GM19438 (cell line): ENCODE data around the gene DBNDD1.

Source experiments
- ATAC-seq: cut with Tn5 transposase; IDR thresholded peaks from one replicate; pipeline ENCODE4 v1.9.1; 2021; ENCODE audit warnings: low read depth; ENCODE audit not compliant: unreplicated experiment

DBNDD1 gene

GRCh38 chr16:89965447-89966225, 53.6 kb downstream of the DBNDD1 start:
- no peak for ATAC-seq

GRCh38 chr16:89964201-89964600, 55.1 kb downstream of the DBNDD1 start:
- ATAC-seq = no peak

- ATAC-seq = no peak
Measured at GRCh38 chr16:89962754-89963498, 56.3 kb downstream of the DBNDD1 start.

- no peak for ATAC-seq
Measured at GRCh38 chr16:89961920-89962319, 57.3 kb downstream of the DBNDD1 start.

- no peak for ATAC-seq
Measured at GRCh38 chr16:89960966-89961365, 58.3 kb downstream of the DBNDD1 start.

- ATAC-seq = no peak
Measured at GRCh38 chr16:89958596-89958995, 60.7 kb downstream of the DBNDD1 start.

GRCh38 chr16:89958068-89958467, 61.2 kb downstream of the DBNDD1 start:
- no peak for ATAC-seq

- no peak for ATAC-seq
Measured at GRCh38 chr16:89957216-89957785, 62.0 kb downstream of the DBNDD1 start.

- no peak for ATAC-seq
Measured at GRCh38 chr16:89956505-89957215, 62.6 kb downstream of the DBNDD1 start.

GRCh38 chr16:89955001-89955685, 64.1 kb downstream of the DBNDD1 start:
- ATAC-seq = no peak
